Measurements from ENCODE around the gene VDAC1.

DNA sequence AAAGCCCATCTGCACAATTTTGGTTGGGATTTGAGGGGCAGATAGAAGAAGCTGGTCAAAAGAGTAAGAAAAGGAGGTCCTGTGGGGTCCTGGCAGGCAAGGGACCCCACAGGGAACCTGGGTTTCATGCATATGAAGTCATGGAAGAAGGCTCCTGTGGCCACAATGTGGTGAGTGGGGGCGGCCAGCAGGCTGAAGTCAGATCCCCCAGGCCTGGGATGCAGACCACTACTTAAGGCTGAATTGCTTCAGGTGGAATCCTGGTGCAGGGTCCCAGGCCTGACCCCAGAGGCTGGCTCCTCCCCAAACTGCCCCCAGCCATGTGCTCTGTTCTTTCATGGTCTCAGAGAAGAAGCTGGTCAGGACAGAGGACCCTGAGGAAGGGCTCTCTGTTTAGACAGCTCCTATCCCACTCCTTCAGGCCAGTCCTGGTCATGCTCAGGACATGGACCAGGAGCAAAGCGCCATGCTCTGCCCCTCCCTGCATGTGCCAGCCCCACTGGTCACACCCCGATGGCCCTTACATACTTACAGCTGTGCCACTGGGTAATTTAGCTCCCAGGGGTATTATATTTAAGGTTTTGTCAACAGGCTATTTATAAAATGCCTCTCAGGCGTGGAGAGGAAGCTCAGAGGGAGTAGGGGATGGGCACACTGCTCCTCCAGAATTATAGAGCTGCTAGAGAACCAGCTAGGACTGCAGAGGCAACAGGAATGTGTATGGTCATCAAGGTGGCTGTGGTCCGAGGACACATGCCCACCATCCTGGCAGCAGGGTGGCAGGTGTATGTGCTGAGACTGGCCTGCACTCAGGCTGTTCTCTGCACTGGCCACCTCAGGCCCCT lies 69.7 kb downstream of the VDAC1 start:
- TF ChIP-seq, protein P1, sequence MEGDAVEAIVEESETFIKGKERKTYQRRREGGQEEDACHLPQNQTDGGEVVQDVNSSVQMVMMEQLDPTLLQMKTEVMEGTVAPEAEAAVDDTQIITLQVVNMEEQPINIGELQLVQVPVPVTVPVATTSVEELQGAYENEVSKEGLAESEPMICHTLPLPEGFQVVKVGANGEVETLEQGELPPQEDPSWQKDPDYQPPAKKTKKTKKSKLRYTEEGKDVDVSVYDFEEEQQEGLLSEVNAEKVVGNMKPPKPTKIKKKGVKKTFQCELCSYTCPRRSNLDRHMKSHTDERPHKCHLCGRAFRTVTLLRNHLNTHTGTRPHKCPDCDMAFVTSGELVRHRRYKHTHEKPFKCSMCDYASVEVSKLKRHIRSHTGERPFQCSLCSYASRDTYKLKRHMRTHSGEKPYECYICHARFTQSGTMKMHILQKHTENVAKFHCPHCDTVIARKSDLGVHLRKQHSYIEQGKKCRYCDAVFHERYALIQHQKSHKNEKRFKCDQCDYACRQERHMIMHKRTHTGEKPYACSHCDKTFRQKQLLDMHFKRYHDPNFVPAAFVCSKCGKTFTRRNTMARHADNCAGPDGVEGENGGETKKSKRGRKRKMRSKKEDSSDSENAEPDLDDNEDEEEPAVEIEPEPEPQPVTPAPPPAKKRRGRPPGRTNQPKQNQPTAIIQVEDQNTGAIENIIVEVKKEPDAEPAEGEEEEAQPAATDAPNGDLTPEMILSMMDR (IDR thresholded peaks at IDR 0.05): no peak
- TF ChIP-seq, protein P2, sequence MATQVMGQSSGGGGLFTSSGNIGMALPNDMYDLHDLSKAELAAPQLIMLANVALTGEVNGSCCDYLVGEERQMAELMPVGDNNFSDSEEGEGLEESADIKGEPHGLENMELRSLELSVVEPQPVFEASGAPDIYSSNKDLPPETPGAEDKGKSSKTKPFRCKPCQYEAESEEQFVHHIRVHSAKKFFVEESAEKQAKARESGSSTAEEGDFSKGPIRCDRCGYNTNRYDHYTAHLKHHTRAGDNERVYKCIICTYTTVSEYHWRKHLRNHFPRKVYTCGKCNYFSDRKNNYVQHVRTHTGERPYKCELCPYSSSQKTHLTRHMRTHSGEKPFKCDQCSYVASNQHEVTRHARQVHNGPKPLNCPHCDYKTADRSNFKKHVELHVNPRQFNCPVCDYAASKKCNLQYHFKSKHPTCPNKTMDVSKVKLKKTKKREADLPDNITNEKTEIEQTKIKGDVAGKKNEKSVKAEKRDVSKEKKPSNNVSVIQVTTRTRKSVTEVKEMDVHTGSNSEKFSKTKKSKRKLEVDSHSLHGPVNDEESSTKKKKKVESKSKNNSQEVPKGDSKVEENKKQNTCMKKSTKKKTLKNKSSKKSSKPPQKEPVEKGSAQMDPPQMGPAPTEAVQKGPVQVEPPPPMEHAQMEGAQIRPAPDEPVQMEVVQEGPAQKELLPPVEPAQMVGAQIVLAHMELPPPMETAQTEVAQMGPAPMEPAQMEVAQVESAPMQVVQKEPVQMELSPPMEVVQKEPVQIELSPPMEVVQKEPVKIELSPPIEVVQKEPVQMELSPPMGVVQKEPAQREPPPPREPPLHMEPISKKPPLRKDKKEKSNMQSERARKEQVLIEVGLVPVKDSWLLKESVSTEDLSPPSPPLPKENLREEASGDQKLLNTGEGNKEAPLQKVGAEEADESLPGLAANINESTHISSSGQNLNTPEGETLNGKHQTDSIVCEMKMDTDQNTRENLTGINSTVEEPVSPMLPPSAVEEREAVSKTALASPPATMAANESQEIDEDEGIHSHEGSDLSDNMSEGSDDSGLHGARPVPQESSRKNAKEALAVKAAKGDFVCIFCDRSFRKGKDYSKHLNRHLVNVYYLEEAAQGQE (IDR thresholded peaks at IDR 0.05; ENCODE audit: insufficient read depth in 1 of 2, low read depth in 2 of 2, low read length in 1 of 2): no peak
- no peak for TF ChIP-seq TCF7L2 (IDR thresholded peaks at IDR 0.05; ENCODE audit: low read depth, low read length)
- no peak for TF ChIP-seq POLR2AphosphoS5 (IDR thresholded peaks at IDR 0.05; ENCODE audit: low read depth, low read length)
- no peak for TF ChIP-seq SIN3A (IDR thresholded peaks at IDR 0.05; ENCODE audit: borderline replicate concordance, insufficient read depth, low read depth, low read length)
